ENCODE results near the gene H2BK1. TPM values are rescaled to one million over a fixed set of nuclear protein-coding genes. Genes with fewer than 3 reads are reported as not detected.
A peak's percentile ranks its signal among the peaks of the same experiment; 100 is the strongest.

Gene H2BK1
- polyA plus RNA-seq, 1 donor (not counting 4 experiments of a cell fraction or from before 2014, with no cell fraction given) = not detected

DNA sequence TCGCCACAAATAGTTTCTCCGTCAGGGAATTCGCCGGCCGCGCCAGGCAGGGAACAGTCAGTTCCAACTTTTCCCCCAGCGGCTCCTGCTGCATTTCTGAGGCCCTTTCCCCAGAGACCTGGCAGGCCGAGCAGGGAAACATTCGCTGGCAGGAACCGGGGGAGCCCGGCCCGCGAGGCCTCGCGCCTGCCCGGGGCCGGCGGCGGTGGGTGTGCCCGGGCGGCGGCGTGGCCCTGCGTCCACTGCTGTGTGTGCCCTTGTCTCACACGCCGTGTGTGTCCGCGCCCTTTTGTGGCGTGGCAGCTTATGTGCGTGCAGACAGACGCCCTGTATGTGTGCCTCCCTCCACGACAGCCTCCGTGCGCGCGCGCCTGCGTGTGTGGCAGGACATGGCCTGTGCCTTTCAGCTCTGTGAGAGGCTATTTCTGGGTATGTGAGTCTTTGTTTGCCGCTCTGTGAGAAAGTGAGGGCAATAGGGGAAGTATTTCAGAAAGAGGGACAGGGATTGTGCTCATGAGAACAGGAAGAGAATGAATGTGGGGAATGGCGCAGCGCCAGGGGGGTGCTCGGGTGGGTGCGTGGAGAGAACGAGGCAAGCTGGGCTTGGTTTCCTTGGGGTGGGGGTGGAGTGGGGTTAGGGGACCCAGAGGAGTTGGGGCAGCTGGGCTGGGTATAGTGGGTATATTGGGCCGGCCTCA, 38.9 kb upstream of the H2BK1 start:
- Histone ChIP-seq H3K36me3 (ENCODE audit: control insufficient read depth in 2 of 2, extremely low read depth in 1 of 2, insufficient read depth in 2 of 2, low read length in 2 of 2) (no peaks in the 10 kb centered on the region), H3K9me3 (ENCODE audit: control insufficient read depth, low read depth, low read length) (no peaks in the 10 kb centered on the region), H3K27me3 (ENCODE audit: control insufficient read depth, extremely low read depth, insufficient read depth, low read length) (peaks cover 41% of the 10 kb centered on the region), H3K9ac (ENCODE audit: control insufficient read depth, extremely low read depth, insufficient read depth, low read length) (peak overlapping the region; percentile 22), H3K4me3 (ENCODE audit: control insufficient read depth in 2 of 3, extremely low read depth in 1 of 3, insufficient read depth in 2 of 3, low read depth in 1 of 3, low read length in 3 of 3) (peak overlapping the region in 1 of 3 experiments; percentile 27), H4K20me1 (ENCODE audit: control insufficient read depth, extremely low read depth, insufficient read depth, low read length) (no peaks in the 10 kb centered on the region), H3K4me1 (ENCODE audit: control insufficient read depth, extremely low read depth, insufficient read depth, low read length) (peaks cover 14% of the 10 kb centered on the region), H3K79me2 (ENCODE audit: control insufficient read depth, insufficient read depth, low read length) (no peaks in the 10 kb centered on the region), H3K9me1 (ENCODE audit: control insufficient read depth, extremely low read depth, insufficient read depth, low read length) (no peaks in the 10 kb centered on the region), H3K27ac (ENCODE audit: control insufficient read depth, insufficient read depth, low read length) (no peak overlapping the region), H2AFZ (ENCODE audit: control insufficient read depth, low read length) (peak overlapping the region; percentile 83), H3K4me2 (ENCODE audit: control insufficient read depth, extremely low read depth, insufficient read depth, low read depth, low read length) (peak overlapping the region; percentile 79)
- dilution Hi-C loops (cut with MboI; ENCODE audit: extremely low pct_ligation_motif_present, low sequenced_read_pairs) = no loop called here
- FAIRE-seq (no peak), DNase-seq (ENCODE audit: low read depth, low spot score) (no peak)
- no peak for TF ChIP-seq EZH2 (IDR thresholded peaks at IDR 0.05; ENCODE audit: low read length)
- TF ChIP-seq, protein P1, sequence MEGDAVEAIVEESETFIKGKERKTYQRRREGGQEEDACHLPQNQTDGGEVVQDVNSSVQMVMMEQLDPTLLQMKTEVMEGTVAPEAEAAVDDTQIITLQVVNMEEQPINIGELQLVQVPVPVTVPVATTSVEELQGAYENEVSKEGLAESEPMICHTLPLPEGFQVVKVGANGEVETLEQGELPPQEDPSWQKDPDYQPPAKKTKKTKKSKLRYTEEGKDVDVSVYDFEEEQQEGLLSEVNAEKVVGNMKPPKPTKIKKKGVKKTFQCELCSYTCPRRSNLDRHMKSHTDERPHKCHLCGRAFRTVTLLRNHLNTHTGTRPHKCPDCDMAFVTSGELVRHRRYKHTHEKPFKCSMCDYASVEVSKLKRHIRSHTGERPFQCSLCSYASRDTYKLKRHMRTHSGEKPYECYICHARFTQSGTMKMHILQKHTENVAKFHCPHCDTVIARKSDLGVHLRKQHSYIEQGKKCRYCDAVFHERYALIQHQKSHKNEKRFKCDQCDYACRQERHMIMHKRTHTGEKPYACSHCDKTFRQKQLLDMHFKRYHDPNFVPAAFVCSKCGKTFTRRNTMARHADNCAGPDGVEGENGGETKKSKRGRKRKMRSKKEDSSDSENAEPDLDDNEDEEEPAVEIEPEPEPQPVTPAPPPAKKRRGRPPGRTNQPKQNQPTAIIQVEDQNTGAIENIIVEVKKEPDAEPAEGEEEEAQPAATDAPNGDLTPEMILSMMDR (optimal IDR thresholded peaks at IDR 0.05 in 1 of 3, IDR thresholded peaks at IDR 0.05 in 1 of 3, conservative IDR thresholded peaks at IDR 0.05 in 1 of 3; ENCODE audit: extremely low read depth in 1 of 3, insufficient read depth in 2 of 3, low read length in 3 of 3) = no peak

- H3K9me1 ChIP-seq (ENCODE audit: control insufficient read depth, extremely low read depth, insufficient read depth, low read length) = no peaks in the 10 kb centered on the region
- no peaks in the 10 kb centered on the region for H3K9me3 ChIP-seq (ENCODE audit: control insufficient read depth, low read depth, low read length)
- DNase-seq (ENCODE audit: low read depth, low spot score) = no peak
- peak within 1 kb of the TSS; percentile 22 for H3K9ac ChIP-seq (ENCODE audit: control insufficient read depth, extremely low read depth, insufficient read depth, low read length)
- H3K27me3 ChIP-seq (ENCODE audit: control insufficient read depth, extremely low read depth, insufficient read depth, low read length) = peaks cover 36% of the 10 kb centered on the region
- dilution Hi-C loops (cut with MboI; ENCODE audit: extremely low pct_ligation_motif_present, low sequenced_read_pairs) = no loop called here
- H4K20me1 ChIP-seq (ENCODE audit: control insufficient read depth, extremely low read depth, insufficient read depth, low read length) = no peaks in the 10 kb centered on the region
- H3K27ac ChIP-seq (ENCODE audit: control insufficient read depth, insufficient read depth, low read length) = no peak within 1 kb of the TSS
- no peaks in the 10 kb centered on the region for H3K36me3 ChIP-seq (ENCODE audit: control insufficient read depth in 2 of 2, extremely low read depth in 1 of 2, insufficient read depth in 2 of 2, low read length in 2 of 2)
- peak within 1 kb of the TSS; percentile 1 to 52 (median 49) for H3K4me3 ChIP-seq (ENCODE audit: control insufficient read depth in 2 of 3, extremely low read depth in 1 of 3, insufficient read depth in 2 of 3, low read depth in 1 of 3, low read length in 3 of 3)
- peak within 1 kb of the TSS; percentile 83 for H2AFZ ChIP-seq (ENCODE audit: control insufficient read depth, low read length)
- H3K79me2 ChIP-seq (ENCODE audit: control insufficient read depth, insufficient read depth, low read length) = no peaks in the 10 kb centered on the region
- peaks cover 14% of the 10 kb centered on the region for H3K4me1 ChIP-seq (ENCODE audit: control insufficient read depth, extremely low read depth, insufficient read depth, low read length)
- no peak for TF ChIP-seq EZH2 (IDR thresholded peaks at IDR 0.05; ENCODE audit: low read length)
- TF ChIP-seq, protein P1 (optimal IDR thresholded peaks at IDR 0.05 in 1 of 3, IDR thresholded peaks at IDR 0.05 in 1 of 3, conservative IDR thresholded peaks at IDR 0.05 in 1 of 3; ENCODE audit: extremely low read depth in 1 of 3, insufficient read depth in 2 of 3, low read length in 3 of 3) = no peak
- H3K4me2 ChIP-seq (ENCODE audit: control insufficient read depth, extremely low read depth, insufficient read depth, low read depth, low read length) = peak within 1 kb of the TSS; percentile 79
- no peak for FAIRE-seq
Measured at GRCh38 chr7:151248346-151249033, 38.2 kb upstream of the H2BK1 start, which contains the start of gene SMARCD3. Gene SMARCD3, minus strand, starts transcription at chr7:151248694. Its CDS starts 132 bp downstream, at chr7:151248562.
